Upper lobe of left lung (tissue), 4 donors: ENCODE results near the gene CLDN6.

Experiments used
- CTCF ChIP-seq, 6 experiments: fragments of 450-650 bp in 4 of 6; fragments of 200-600 bp in 2 of 6; sonication (generic) in 2 of 6; IDR thresholded peaks; one replicate each; pipeline ENCODE4 v1.5.1; 2016 to 2019; ENCODE audit warnings: antibody characterized with exemption in 6 of 6
- POLR2AphosphoS5 ChIP-seq, 2 donors: sonication (generic); formaldehyde crosslinking; IDR thresholded peaks; one replicate each; pipeline ENCODE4 v1.5.1; 2017; ENCODE audit warnings: antibody characterized with exemption in 2 of 2

GRCh38 chr16:3050487-3050886 lies 32.5 kb upstream of the CLDN6 start:
- no peak for TF ChIP-seq CTCF (IDR thresholded peaks at IDR 0.05)
- TF ChIP-seq POLR2AphosphoS5 (IDR thresholded peaks at IDR 0.05): no peak
